Endothelial cell of umbilical vein (primary cell): ENCODE data around the gene PTPDC1. TPM values are rescaled to one million over a fixed set of nuclear protein-coding genes. Genes with fewer than 3 reads are reported as not detected.

Source experiments
- BruUV-seq: library from RNA; stranded (reverse); fragments of 400-500 nt; replicated peaks from 2 replicates; lab custom pipeline; 2021; lab: Mats Ljungman, UMichigan
- CTCF ChIA-PET: fragments of 300-600, 350-600 bp; sonication (Branson Sonifier 250); formaldehyde crosslinking; loops from one replicate; lab custom pipeline; 2021; ENCODE audit warnings: antibody characterized with exemption, inconsistent platforms; lab: Charles Lee
- POLR2A ChIA-PET: fragments of 300-600, 350-600 bp; sonication (Branson Sonifier 250); formaldehyde crosslinking; loops from one replicate; lab custom pipeline; 2021; ENCODE audit warnings: antibody characterized with exemption, inconsistent platforms; lab: Charles Lee
- DNase-seq: peaks from one replicate; pipeline ENCODE4 v3.0.0-alpha.2; 2011; ENCODE audit warnings: low read depth, low spot score
- FAIRE-seq: peaks from 2 replicates; lab custom pipeline; 2011; peaks lifted over from hg19 to GRCh38; lab: Jason Lieb, UNC
- H2AFZ ChIP-seq: 2 replicates; pipeline ENCODE4 v1.6.0; 2012; ENCODE audit warnings: low read depth, low read length, control low read depth, inconsistent platforms
- H3K27ac ChIP-seq: 2 replicates; pipeline ENCODE4 v1.5.1; 2011; ENCODE audit warnings: low read depth, mild to moderate bottlenecking, control low read depth, low read length, moderate library complexity; ENCODE audit not compliant: insufficient read depth
- H3K27me3 ChIP-seq, 2 experiments: 2 replicates each; pipeline versions ENCODE4 v1.6.0 to v1.6.1; 2011; ENCODE audit warnings: low read length in 2 of 2, mixed read lengths in 1 of 2; ENCODE audit not compliant: control insufficient read depth in 2 of 2, insufficient read depth in 2 of 2
- H3K36me3 ChIP-seq, 2 experiments: 2 replicates in 1 of 2; 3 replicates in 1 of 2; pipeline ENCODE4 v1.5.1; 2011; ENCODE audit warnings: low read length in 2 of 2, mild to moderate bottlenecking in 1 of 2, moderate library complexity in 1 of 2; ENCODE audit not compliant: control insufficient read depth in 2 of 2, insufficient read depth in 2 of 2; ENCODE audit errors: extremely low read depth in 1 of 2
- H3K4me1 ChIP-seq: 3 replicates; pipeline ENCODE4 v1.5.1; 2011; ENCODE audit warnings: mild to moderate bottlenecking, low read length; ENCODE audit not compliant: control insufficient read depth, insufficient read depth; ENCODE audit errors: extremely low read depth
- H3K4me2 ChIP-seq: 2 replicates; pipeline ENCODE4 v1.6.1; 2011; ENCODE audit warnings: low read length, control low read depth, mixed read lengths; ENCODE audit not compliant: insufficient read depth
- H3K4me3 ChIP-seq, 3 experiments: fragments of 200-600 bp in 1 of 3; sonication (generic), shearing (Covaris generic) in 1 of 3; replicated peaks in 1 of 3; 2 replicates each; pipeline ENCODE4 v1.5.1; 2011 to 2016; ENCODE audit warnings: control low read depth in 3 of 3, low read length in 3 of 3, mild to moderate bottlenecking in 2 of 3, inconsistent platforms in 1 of 3, low read depth in 1 of 3, moderate library complexity in 1 of 3; ENCODE audit not compliant: insufficient read depth in 1 of 3
- H3K79me2 ChIP-seq: 2 replicates; pipeline ENCODE4 v1.6.0; 2012; ENCODE audit warnings: low read length, inconsistent platforms; ENCODE audit not compliant: control insufficient read depth, insufficient read depth
- H3K9ac ChIP-seq: replicated peaks from 2 replicates; pipeline ENCODE3; 2011; ENCODE audit warnings: low read length, control low read depth; ENCODE audit not compliant: insufficient read depth; ENCODE audit errors: extremely low read depth
- H3K9me1 ChIP-seq: replicated peaks from 3 replicates; pipeline ENCODE4 v1.6.0; 2011; ENCODE audit warnings: mild to moderate bottlenecking, low read length; ENCODE audit not compliant: control insufficient read depth, insufficient read depth; ENCODE audit errors: extremely low read depth
- H3K9me3 ChIP-seq: replicated peaks from 2 replicates; pipeline ENCODE4 v1.5.1; 2012; ENCODE audit warnings: low read length, inconsistent platforms; ENCODE audit not compliant: control insufficient read depth, insufficient read depth
- H4K20me1 ChIP-seq: replicated peaks from 2 replicates; pipeline ENCODE3; 2011; ENCODE audit warnings: mild to moderate bottlenecking, low read length; ENCODE audit not compliant: control insufficient read depth, insufficient read depth; ENCODE audit errors: extremely low read depth
- EZH2 ChIP-seq: IDR thresholded peaks from 2 replicates; pipeline ENCODE4 v1.6.1; 2012; ENCODE audit warnings: borderline replicate concordance, low read depth, mild to moderate bottlenecking, moderate library complexity, low read length, inconsistent platforms; ENCODE audit not compliant: severe bottlenecking
- FOS ChIP-seq: IDR thresholded peaks from 2 replicates; pipeline ENCODE4 v1.6.1; 2011; ENCODE audit warnings: mild to moderate bottlenecking, low read length, moderate library complexity, borderline replicate concordance; ENCODE audit not compliant: insufficient read depth
- GATA2 ChIP-seq: IDR thresholded peaks from 2 replicates; pipeline ENCODE4 v1.7.0; 2011; ENCODE audit warnings: low read depth, mild to moderate bottlenecking, moderate library complexity, mixed read lengths, low read length; ENCODE audit not compliant: insufficient read length, insufficient read depth
- JUN ChIP-seq: IDR thresholded peaks from 2 replicates; pipeline ENCODE4 v1.6.1; 2011; ENCODE audit warnings: borderline replicate concordance, low read depth; ENCODE audit not compliant: insufficient read length, insufficient read depth
- MYC ChIP-seq: IDR thresholded peaks from one replicate; pipeline ENCODE4 v1.6.1; 2011; ENCODE audit warnings: mild to moderate bottlenecking, low read depth, low read length
- POLR2AphosphoS5 ChIP-seq: IDR thresholded peaks from 2 replicates; pipeline ENCODE4 v1.6.1; 2012; ENCODE audit warnings: low read depth, mild to moderate bottlenecking, control low read depth, low read length, moderate library complexity; ENCODE audit not compliant: insufficient read depth
- dilution Hi-C: fragments of 300-500 bp; cut with MboI; formaldehyde crosslinking; loops from one replicate; pipeline ENCODE4 v1.15.0; 2019; ENCODE audit warnings: low sequenced_read_pairs; ENCODE audit not compliant: extremely low pct_ligation_motif_present
- intact Hi-C: fragments of 100-400 bp; cut with micrococcal nuclease; formaldehyde crosslinking; loops from one replicate; pipeline ENCODE4 v1.10.0; 2022
- polyA plus RNA-seq, 4 experiments: library from polyadenylated mRNA; depleted of rRNA in 3 of 4; stranded (reverse) in 3 of 4; unstranded in 1 of 4; fragments of >200 nt; gene quantifications; 2 replicates each; pipeline versions ENCODE4 v1.2.1 to v1.2.3, GENCODE V29; 2011 to 2012; ENCODE audit warnings: missing spikeins in 1 of 4
- total RNA-seq: library from RNA; stranded (reverse); gene quantifications from 2 replicates; pipeline ENCODE4 v1.2.3, GENCODE V29; 2021
- TF ChIP-seq, protein P1 (sequence below), 2 donors: IDR thresholded peaks; 1 replicate in 1 of 2; 2 replicates in 1 of 2; pipeline ENCODE4 v1.5.1; 2011; ENCODE audit warnings: low read length in 2 of 2, mild to moderate bottlenecking in 2 of 2, moderate library complexity in 2 of 2, control low read depth in 1 of 2, inconsistent platforms in 1 of 2, low read depth in 1 of 2; ENCODE audit not compliant: insufficient read depth in 1 of 2; ENCODE audit errors: extremely low read depth in 1 of 2
- TF ChIP-seq, protein P2 (sequence below): IDR thresholded peaks from 2 replicates; pipeline ENCODE4 v1.6.1; 2011; ENCODE audit not compliant: insufficient read depth, insufficient read length

PTPDC1 gene
- total and polyA plus RNA-seq, 2 donors (not counting 3 experiments of a cell fraction or from before 2014, with no cell fraction given) = 4.3 to 9.1 TPM

DNA sequence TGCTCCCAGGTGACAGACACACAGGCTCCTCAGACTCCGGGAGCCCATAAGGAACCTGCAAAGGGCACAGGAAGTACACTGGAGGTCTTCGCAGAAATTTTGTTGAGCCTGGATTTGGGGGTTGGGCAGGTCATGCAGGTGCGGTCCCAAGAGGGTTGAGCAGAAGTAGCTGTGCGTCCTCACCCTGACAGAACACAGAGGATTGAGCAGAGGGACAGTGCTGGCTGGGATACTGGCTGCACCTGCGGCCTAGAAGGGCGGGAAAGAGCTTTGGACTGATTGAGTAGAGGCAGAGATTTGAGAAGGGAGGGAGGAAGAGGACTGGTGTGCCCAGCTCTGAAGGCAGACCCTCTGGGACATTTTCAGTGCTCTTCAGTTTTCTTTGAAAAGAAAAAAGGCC lies 65.4 kb downstream of the PTPDC1 start:
- Histone ChIP-seq H3K9me3 (no peaks in the 10 kb centered on the region), H3K27me3 (no peaks in the 10 kb centered on the region), H3K9ac (no peak overlapping the region), H3K4me3 (no peak overlapping the region), H3K4me2 (no peak overlapping the region), H3K79me2 (no peaks in the 10 kb centered on the region), H3K36me3 (no peaks in the 10 kb centered on the region), H3K27ac (no peak overlapping the region), H2AFZ (no peak overlapping the region), H4K20me1 (no peaks in the 10 kb centered on the region), H3K4me1 (no peaks in the 10 kb centered on the region), H3K9me1 (no peaks in the 10 kb centered on the region)
- POLR2A ChIA-PET = no interaction called here
- no TSS peak for BruUV-seq
- TF ChIP-seq FOS (no peak), GATA2 (no peak), MYC (no peak), EZH2 (no peak), POLR2AphosphoS5 (no peak), JUN (no peak)
- TF ChIP-seq, protein P1, sequence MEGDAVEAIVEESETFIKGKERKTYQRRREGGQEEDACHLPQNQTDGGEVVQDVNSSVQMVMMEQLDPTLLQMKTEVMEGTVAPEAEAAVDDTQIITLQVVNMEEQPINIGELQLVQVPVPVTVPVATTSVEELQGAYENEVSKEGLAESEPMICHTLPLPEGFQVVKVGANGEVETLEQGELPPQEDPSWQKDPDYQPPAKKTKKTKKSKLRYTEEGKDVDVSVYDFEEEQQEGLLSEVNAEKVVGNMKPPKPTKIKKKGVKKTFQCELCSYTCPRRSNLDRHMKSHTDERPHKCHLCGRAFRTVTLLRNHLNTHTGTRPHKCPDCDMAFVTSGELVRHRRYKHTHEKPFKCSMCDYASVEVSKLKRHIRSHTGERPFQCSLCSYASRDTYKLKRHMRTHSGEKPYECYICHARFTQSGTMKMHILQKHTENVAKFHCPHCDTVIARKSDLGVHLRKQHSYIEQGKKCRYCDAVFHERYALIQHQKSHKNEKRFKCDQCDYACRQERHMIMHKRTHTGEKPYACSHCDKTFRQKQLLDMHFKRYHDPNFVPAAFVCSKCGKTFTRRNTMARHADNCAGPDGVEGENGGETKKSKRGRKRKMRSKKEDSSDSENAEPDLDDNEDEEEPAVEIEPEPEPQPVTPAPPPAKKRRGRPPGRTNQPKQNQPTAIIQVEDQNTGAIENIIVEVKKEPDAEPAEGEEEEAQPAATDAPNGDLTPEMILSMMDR (IDR thresholded peaks at IDR 0.05; ENCODE audit: extremely low read depth in 1 of 2, insufficient read depth in 1 of 2, low read depth in 1 of 2, low read length in 2 of 2) = no peak
- TF ChIP-seq, protein P2, sequence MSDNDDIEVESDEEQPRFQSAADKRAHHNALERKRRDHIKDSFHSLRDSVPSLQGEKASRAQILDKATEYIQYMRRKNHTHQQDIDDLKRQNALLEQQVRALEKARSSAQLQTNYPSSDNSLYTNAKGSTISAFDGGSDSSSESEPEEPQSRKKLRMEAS = no peak
- intact Hi-C loops = no loop called here
- CTCF ChIA-PET = interaction anchor here (2.0 kb wide), 1 partner anchor 64 kb away, joined by 6 read pairs; no protein-coding TSS in a partner anchor
- FAIRE-seq = no peak
- dilution Hi-C loops = no loop called here
- no peak for DNase-seq
